GM12878 (cell line): ENCODE results near the gene ADAMTS2. TPM values are rescaled to one million over a fixed set of nuclear protein-coding genes. Genes with fewer than 3 reads are reported as not detected.

Experiments used
- ATAC-seq: fragments of 200-7000 bp; cut with Tn5 transposase; 3 replicates; pipeline ENCODE4 v1.9.1; 2020; ENCODE audit warnings: mild to moderate bottlenecking, moderate library complexity
- BruUV-seq: library from RNA; stranded (reverse); fragments of 400-500 nt; replicated peaks from 2 replicates; lab custom pipeline; 2021; lab: Mats Ljungman, UMichigan
- CTCF ChIA-PET: fragments of 300-600 bp; sonication (Branson Sonifier 250); formaldehyde crosslinking; extraction: SDS; loops from one replicate; lab custom pipeline; 2021; ENCODE audit warnings: inconsistent platforms; lab: Yijun Ruan, JAX
- POLR2A ChIA-PET: fragments of 350-600 bp; formaldehyde crosslinking; extraction: SDS; loops from one replicate; lab custom pipeline; 2021; ENCODE audit warnings: inconsistent platforms; lab: Charles Lee
- RAD21 ChIA-PET: fragments of 300-600 bp; sonication (Branson Sonifier 250); formaldehyde crosslinking; loops from one replicate; lab custom pipeline; 2023; ENCODE audit warnings: antibody characterized with exemption; ENCODE audit not compliant: unreplicated experiment; lab: Charles Lee
- SMC1A ChIA-PET: fragments of 300-600 bp; sonication (Branson Sonifier 250); formaldehyde crosslinking; loops from one replicate; lab custom pipeline; 2023; ENCODE audit not compliant: unreplicated experiment, uncharacterized antibody; lab: Charles Lee
- DNase-seq: peaks from one replicate; pipeline ENCODE4 v3.0.0-alpha.2; 2011; ENCODE audit warnings: low read depth, low spot score
- FAIRE-seq: peaks from 3 replicates; lab custom pipeline; 2011; peaks lifted over from hg19 to GRCh38; lab: Jason Lieb, UNC
- H2AFZ ChIP-seq: 2 replicates; pipeline ENCODE4 v1.6.0; 2011; ENCODE audit warnings: low read depth, low read length, control low read depth; ENCODE audit not compliant: control insufficient read depth
- H3K27ac ChIP-seq: 2 replicates; pipeline ENCODE4 v1.5.1; 2011; ENCODE audit warnings: control low read depth; ENCODE audit not compliant: control insufficient read depth, insufficient read depth
- H3K27me3 ChIP-seq, 2 experiments: replicated peaks in 1 of 2; 2 replicates each; pipeline versions ENCODE4 v1.6.0 to v1.6.1; 2011; ENCODE audit warnings: low read length in 1 of 2; ENCODE audit not compliant: control insufficient read depth in 2 of 2, insufficient read depth in 2 of 2
- H3K36me3 ChIP-seq, 2 experiments: 2 replicates each; pipeline ENCODE4 v1.5.1; 2011; ENCODE audit warnings: low read length in 1 of 2; ENCODE audit not compliant: control insufficient read depth in 2 of 2, insufficient read depth in 2 of 2
- H3K4me1 ChIP-seq: 2 replicates; pipeline ENCODE4 v1.6.1; 2011; ENCODE audit warnings: mild to moderate bottlenecking, low read length, moderate library complexity, mixed read lengths; ENCODE audit not compliant: control insufficient read depth, insufficient read depth
- H3K4me2 ChIP-seq: 2 replicates; pipeline ENCODE4 v1.6.0; 2011; ENCODE audit warnings: control low read depth; ENCODE audit not compliant: control insufficient read depth, insufficient read depth
- H3K4me3 ChIP-seq: fragments of 200-600 bp; sonication (generic); 2 replicates; pipeline ENCODE4 v1.5.1; 2016
- H3K79me2 ChIP-seq: 2 replicates; pipeline ENCODE4 v1.6.0; 2011; ENCODE audit warnings: low read length; ENCODE audit not compliant: control insufficient read depth, insufficient read depth
- H3K9ac ChIP-seq: 2 replicates; pipeline ENCODE4 v1.8.0; 2011; ENCODE audit warnings: low read length, control low read depth, mixed read lengths; ENCODE audit not compliant: control insufficient read depth, insufficient read depth
- H3K9me3 ChIP-seq: replicated peaks from 3 replicates; pipeline ENCODE4 v1.5.1; 2011; ENCODE audit warnings: mild to moderate bottlenecking, low read length; ENCODE audit not compliant: control insufficient read depth, insufficient read depth
- H4K20me1 ChIP-seq: 2 replicates; pipeline ENCODE4 v1.6.0; 2011; ENCODE audit not compliant: control insufficient read depth, insufficient read depth
- ASH2L ChIP-seq: fragments of 300-600, 200-600 bp; sonication (generic); IDR thresholded peaks from 2 replicates; pipeline ENCODE4 v1.6.1; 2017; ENCODE audit warnings: low read depth, mild to moderate bottlenecking, borderline replicate concordance
- ELK1 ChIP-seq: IDR thresholded peaks from 2 replicates; pipeline ENCODE4 v1.6.1; 2012; ENCODE audit warnings: low read depth, low read length, improper control_type of control experiment
- FOXK2 ChIP-seq: fragments of 450-650 bp; IDR thresholded peaks from 2 replicates; pipeline ENCODE4 v1.6.1; 2017; ENCODE audit warnings: mild to moderate bottlenecking, moderate library complexity
- IKZF2 ChIP-seq, 2 experiments: fragments of 450-650 bp; IDR thresholded peaks; 2 replicates each; pipeline ENCODE4 v1.6.1; 2017; ENCODE audit warnings: mild to moderate bottlenecking in 2 of 2, moderate library complexity in 2 of 2
- MTA2 ChIP-seq: fragments of 450-650 bp; IDR thresholded peaks from 2 replicates; pipeline ENCODE4 v1.6.1; 2016; ENCODE audit warnings: low read depth, mild to moderate bottlenecking, moderate library complexity
- MYC ChIP-seq: IDR thresholded peaks from 2 replicates; pipeline ENCODE4 v1.6.1; 2011; ENCODE audit warnings: mild to moderate bottlenecking, low read length, moderate library complexity, inconsistent platforms; ENCODE audit not compliant: insufficient read depth, insufficient replicate concordance, insufficient read length, severe bottlenecking
- RAD51 ChIP-seq: fragments of 450-650 bp; IDR thresholded peaks from 2 replicates; pipeline ENCODE4 v1.6.1; 2016; ENCODE audit warnings: moderate library complexity, mild to moderate bottlenecking, inconsistent platforms
- RELA ChIP-seq: fragments of 450-650 bp; IDR thresholded peaks from 2 replicates; pipeline ENCODE4 v1.8.0; 2014; ENCODE audit warnings: borderline replicate concordance; ENCODE audit not compliant: partially characterized antibody
- ZNF24 ChIP-seq: fragments of 450-650 bp; IDR thresholded peaks from 2 replicates; pipeline ENCODE4 v1.6.1; 2017; ENCODE audit warnings: antibody characterized with exemption, mild to moderate bottlenecking
- WGBS: methylation state at CpG from one replicate; pipeline ENCODE4 v1.1.6; 2016; ENCODE audit warnings: low lambda C conversion rate; ENCODE audit not compliant: insufficient replicate concordance, insufficient coverage; ENCODE audit errors: missing lambda C conversion rate; 5-methylcytosine and 5-hydroxymethylcytosine counted together
- in situ Hi-C: fragments of 300-500 bp; cut with MboI; formaldehyde crosslinking; loops from 9 replicates; pipeline ENCODE4 v1.14.3; 2018; ENCODE audit warnings: mixed read lengths
- intact Hi-C: fragments of 100-400 bp; cut with micrococcal nuclease; formaldehyde crosslinking; loops from one replicate; pipeline ENCODE4 v1.14.2; 2022; ENCODE audit not compliant: unreplicated experiment
- polyA plus RNA-seq, 11 experiments: library from polyadenylated mRNA; depleted of rRNA in 4 of 11; unstranded in 6 of 11; stranded (reverse) in 5 of 11; fragments of >200 nt; fragmentation: Nextera tagmentation in 4 of 11; fragmentation: Illumina TruSeq in 1 of 11; extraction: Ambion mirVana in 4 of 11; extraction: Trizol in 1 of 11; gene quantifications; 1 replicate in 1 of 11; 2 replicates in 10 of 11; pipeline versions ENCODE4 v1.2.1 to v1.2.3, GENCODE V29; 2011 to 2016; ENCODE audit warnings: inconsistent platforms in 2 of 11, missing spikeins in 2 of 11, low read depth in 1 of 11
- total RNA-seq, 4 experiments: library from RNA; depleted of rRNA in 3 of 4; stranded (reverse); fragments of >200 nt in 3 of 4; fragmentation: Illumina TruSeq in 1 of 4; extraction: Trizol in 1 of 4; gene quantifications; 2 replicates each; pipeline versions ENCODE4 v1.2.1 to v1.2.3, GENCODE V29; 2013 to 2021
- TF ChIP-seq, protein P1 (sequence below), 3 experiments: IDR thresholded peaks in 2 of 3; conservative IDR thresholded peaks in 1 of 3; 2 replicates each; pipeline ENCODE4 v1.5.1; 2011; ENCODE audit warnings: low read depth in 3 of 3, low read length in 3 of 3, mild to moderate bottlenecking in 3 of 3, control low read depth in 2 of 3, moderate library complexity in 2 of 3, inconsistent platforms in 1 of 3, mixed read lengths in 1 of 3; ENCODE audit not compliant: control insufficient read depth in 2 of 3, insufficient read depth in 1 of 3; ENCODE audit errors: extremely low read depth in 1 of 3
- TF ChIP-seq, protein P2 (sequence below): IDR thresholded peaks from 2 replicates; pipeline ENCODE4 v1.6.1; 2012; ENCODE audit warnings: mild to moderate bottlenecking, low read depth, low read length
- TF ChIP-seq, protein P3 (sequence below): IDR thresholded peaks from 2 replicates; pipeline ENCODE4 v1.6.1; 2011; ENCODE audit warnings: mild to moderate bottlenecking, low read depth, low read length, moderate library complexity; ENCODE audit not compliant: insufficient replicate concordance

Gene ADAMTS2
- total and polyA plus RNA-seq, 10 of the 15 experiments (the other 5 are each of a cell fraction or from before 2014, with no cell fraction given), result 0.03 to 0.05 TPM; not detected in 8

- TF ChIP-seq, protein P1, sequence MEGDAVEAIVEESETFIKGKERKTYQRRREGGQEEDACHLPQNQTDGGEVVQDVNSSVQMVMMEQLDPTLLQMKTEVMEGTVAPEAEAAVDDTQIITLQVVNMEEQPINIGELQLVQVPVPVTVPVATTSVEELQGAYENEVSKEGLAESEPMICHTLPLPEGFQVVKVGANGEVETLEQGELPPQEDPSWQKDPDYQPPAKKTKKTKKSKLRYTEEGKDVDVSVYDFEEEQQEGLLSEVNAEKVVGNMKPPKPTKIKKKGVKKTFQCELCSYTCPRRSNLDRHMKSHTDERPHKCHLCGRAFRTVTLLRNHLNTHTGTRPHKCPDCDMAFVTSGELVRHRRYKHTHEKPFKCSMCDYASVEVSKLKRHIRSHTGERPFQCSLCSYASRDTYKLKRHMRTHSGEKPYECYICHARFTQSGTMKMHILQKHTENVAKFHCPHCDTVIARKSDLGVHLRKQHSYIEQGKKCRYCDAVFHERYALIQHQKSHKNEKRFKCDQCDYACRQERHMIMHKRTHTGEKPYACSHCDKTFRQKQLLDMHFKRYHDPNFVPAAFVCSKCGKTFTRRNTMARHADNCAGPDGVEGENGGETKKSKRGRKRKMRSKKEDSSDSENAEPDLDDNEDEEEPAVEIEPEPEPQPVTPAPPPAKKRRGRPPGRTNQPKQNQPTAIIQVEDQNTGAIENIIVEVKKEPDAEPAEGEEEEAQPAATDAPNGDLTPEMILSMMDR (IDR thresholded peaks at IDR 0.05 in 2 of 3, conservative IDR thresholded peaks at IDR 0.05 in 1 of 3; ENCODE audit: control insufficient read depth in 2 of 3, extremely low read depth in 1 of 3, insufficient read depth in 1 of 3, low read depth in 3 of 3, low read length in 3 of 3), result no peak
- TF ChIP-seq ASH2L (no peak), ZNF24 (no peak), FOXK2 (no peak)
- TF ChIP-seq, protein P2, sequence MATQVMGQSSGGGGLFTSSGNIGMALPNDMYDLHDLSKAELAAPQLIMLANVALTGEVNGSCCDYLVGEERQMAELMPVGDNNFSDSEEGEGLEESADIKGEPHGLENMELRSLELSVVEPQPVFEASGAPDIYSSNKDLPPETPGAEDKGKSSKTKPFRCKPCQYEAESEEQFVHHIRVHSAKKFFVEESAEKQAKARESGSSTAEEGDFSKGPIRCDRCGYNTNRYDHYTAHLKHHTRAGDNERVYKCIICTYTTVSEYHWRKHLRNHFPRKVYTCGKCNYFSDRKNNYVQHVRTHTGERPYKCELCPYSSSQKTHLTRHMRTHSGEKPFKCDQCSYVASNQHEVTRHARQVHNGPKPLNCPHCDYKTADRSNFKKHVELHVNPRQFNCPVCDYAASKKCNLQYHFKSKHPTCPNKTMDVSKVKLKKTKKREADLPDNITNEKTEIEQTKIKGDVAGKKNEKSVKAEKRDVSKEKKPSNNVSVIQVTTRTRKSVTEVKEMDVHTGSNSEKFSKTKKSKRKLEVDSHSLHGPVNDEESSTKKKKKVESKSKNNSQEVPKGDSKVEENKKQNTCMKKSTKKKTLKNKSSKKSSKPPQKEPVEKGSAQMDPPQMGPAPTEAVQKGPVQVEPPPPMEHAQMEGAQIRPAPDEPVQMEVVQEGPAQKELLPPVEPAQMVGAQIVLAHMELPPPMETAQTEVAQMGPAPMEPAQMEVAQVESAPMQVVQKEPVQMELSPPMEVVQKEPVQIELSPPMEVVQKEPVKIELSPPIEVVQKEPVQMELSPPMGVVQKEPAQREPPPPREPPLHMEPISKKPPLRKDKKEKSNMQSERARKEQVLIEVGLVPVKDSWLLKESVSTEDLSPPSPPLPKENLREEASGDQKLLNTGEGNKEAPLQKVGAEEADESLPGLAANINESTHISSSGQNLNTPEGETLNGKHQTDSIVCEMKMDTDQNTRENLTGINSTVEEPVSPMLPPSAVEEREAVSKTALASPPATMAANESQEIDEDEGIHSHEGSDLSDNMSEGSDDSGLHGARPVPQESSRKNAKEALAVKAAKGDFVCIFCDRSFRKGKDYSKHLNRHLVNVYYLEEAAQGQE, result no peak
Measured at GRCh38 chr5:179246227-179246626, 99.0 kb downstream of the ADAMTS2 start (continued).

- ChIA-PET CTCF (no interaction called here), POLR2A (no interaction called here), RAD21 (no interaction called here)
- H3K4me3 ChIP-seq, result no peak overlapping the region
- intact Hi-C loops (no loop called here), in situ Hi-C loops (no loop called here)
- DNase-seq, result no peak
- no peak for ATAC-seq
- 36% methylated on average over 3 of the region's 4 CpGs for WGBS
- H3K9ac ChIP-seq, result no peak overlapping the region
- H3K79me2 ChIP-seq, result no peaks in the 10 kb centered on the region
- H3K27ac ChIP-seq, result no peak overlapping the region
- FAIRE-seq, result no peak
- no peaks in the 10 kb centered on the region for H3K36me3 ChIP-seq
- no peaks in the 10 kb centered on the region; the same call in 2 of the 3 replicates for H3K9me3 ChIP-seq
- H3K4me2 ChIP-seq, result no peak overlapping the region
- H3K4me1 ChIP-seq, result no peaks in the 10 kb centered on the region
- H3K27me3 ChIP-seq, result no peaks in the 10 kb centered on the region
- no peak for TF ChIP-seq RELA
- TF ChIP-seq, protein P3, sequence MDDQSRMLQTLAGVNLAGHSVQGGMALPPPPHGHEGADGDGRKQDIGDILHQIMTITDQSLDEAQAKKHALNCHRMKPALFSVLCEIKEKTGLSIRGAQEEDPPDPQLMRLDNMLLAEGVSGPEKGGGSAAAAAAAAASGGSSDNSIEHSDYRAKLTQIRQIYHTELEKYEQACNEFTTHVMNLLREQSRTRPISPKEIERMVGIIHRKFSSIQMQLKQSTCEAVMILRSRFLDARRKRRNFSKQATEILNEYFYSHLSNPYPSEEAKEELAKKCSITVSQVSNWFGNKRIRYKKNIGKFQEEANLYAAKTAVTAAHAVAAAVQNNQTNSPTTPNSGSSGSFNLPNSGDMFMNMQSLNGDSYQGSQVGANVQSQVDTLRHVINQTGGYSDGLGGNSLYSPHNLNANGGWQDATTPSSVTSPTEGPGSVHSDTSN, result no peak
- TF ChIP-seq MYC, result no peak
- TF ChIP-seq RAD51, result no peak
- TF ChIP-seq IKZF2 (IDR thresholded peaks at IDR 0.05), result no peak
- TF ChIP-seq ELK1, result no peak
- TF ChIP-seq MTA2, result no peak
- TF ChIP-seq, all 136 proteins: peak for 0
- SMC1A ChIA-PET, result no interaction called here
- BruUV-seq, result no TSS peak
- Histone ChIP-seq H2AFZ (no peak overlapping the region), H4K20me1 (no peaks in the 10 kb centered on the region)
Measured at GRCh38 chr5:179245031-179245430, 100.2 kb downstream of the ADAMTS2 start.
